Measurements from ENCODE around the gene ABCA12. TPM values are rescaled to one million over a fixed set of nuclear protein-coding genes. Genes with fewer than 3 reads are reported as not detected.

The ABCA12 gene
- total and polyA plus RNA-seq, 9 of the 15 experiments (the other 6 are each of a cell fraction or from before 2014, with no cell fraction given) = 0.02 to 0.03 TPM; not detected in 7

DNA sequence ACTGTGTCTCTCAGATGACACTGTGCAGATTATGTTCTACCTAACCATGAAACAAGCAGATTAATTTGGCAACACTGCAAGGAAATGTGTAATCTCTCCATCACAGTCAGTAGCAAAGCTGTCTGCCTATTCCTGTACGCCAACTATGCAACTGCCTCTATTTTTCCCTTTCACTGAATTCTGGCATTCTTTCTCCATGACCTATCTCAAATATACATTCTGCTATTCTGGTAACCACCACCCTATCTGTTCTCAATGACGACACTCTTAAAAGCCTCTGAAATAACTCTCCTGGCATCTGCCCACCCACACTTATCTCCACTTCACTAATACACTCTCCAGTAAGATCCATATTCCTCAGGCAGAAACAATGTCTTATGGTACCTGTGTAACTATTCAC lies 78.7 kb downstream of the ABCA12 start (continued):
- TF ChIP-seq BCLAF1 (IDR thresholded peaks at IDR 0.05; ENCODE audit: borderline replicate concordance in 1 of 2, control insufficient read depth in 1 of 2, low read depth in 2 of 2, low read length in 1 of 2) (no peak), NR2C2 (CRISPR knock-in tag; IDR thresholded peaks at IDR 0.05) (no peak), NR2C2 (tag; IDR thresholded peaks at IDR 0.05) (no peak), MED1 (CRISPR knock-in tag; IDR thresholded peaks at IDR 0.05; ENCODE audit: borderline replicate concordance) (no peak), HMG20B (CRISPR knock-in tag; IDR thresholded peaks at IDR 0.05) (no peak), MCM7 (IDR thresholded peaks at IDR 0.05) (no peak), GTF2F1 (IDR thresholded peaks at IDR 0.05; ENCODE audit: low read depth, low read length) (no peak)

GRCh38 chr2:215055891-215056290 lies 82.5 kb downstream of the ABCA12 start:
- H3K4me1 ChIP-seq (replicated peaks in 1 of 2; ENCODE audit: control insufficient read depth in 2 of 2, insufficient read depth in 2 of 2, low read length in 2 of 2) = no peaks in the 10 kb centered on the region
- DNase-seq (ENCODE audit: extremely low read depth in 1 of 4, low spot score in 3 of 4) = no peak
- intact Hi-C loops (cut with micrococcal nuclease) = no loop called here
- no peak overlapping the region for H3K4me2 ChIP-seq (ENCODE audit: insufficient read depth, low read length)
- H3K4me3 ChIP-seq = no peak overlapping the region
- H3K9me3 ChIP-seq (replicated peaks; ENCODE audit: control insufficient read depth, insufficient read depth, low read depth, low read length) = no peaks in the 10 kb centered on the region
- no peaks in the 10 kb centered on the region for H3K79me2 ChIP-seq (ENCODE audit: control insufficient read depth, insufficient read depth, low read length)
- H3K9ac ChIP-seq (ENCODE audit: insufficient read depth in 1 of 2, low read depth in 2 of 2, low read length in 2 of 2) = no peak overlapping the region
- 0% methylated on average over 2 of the region's 2 CpGs for WGBS (ENCODE audit: insufficient coverage, low coverage, missing lambda C conversion rate)
- no peak overlapping the region for H3K27ac ChIP-seq (ENCODE audit: extremely low read depth, low read depth, low read length)
- H2AFZ ChIP-seq (ENCODE audit: low read depth, low read length) = no peak overlapping the region
- no peaks in the 10 kb centered on the region for H3K36me3 ChIP-seq (ENCODE audit: control insufficient read depth, insufficient read depth, low read length)
- no peak for ATAC-seq
- no TSS peak for BruUV-seq (replicated peaks)
- H3K9me1 ChIP-seq (ENCODE audit: control insufficient read depth, insufficient read depth, low read length) = no peaks in the 10 kb centered on the region
- H4K20me1 ChIP-seq (replicated peaks; ENCODE audit: control insufficient read depth, insufficient read depth, low read length) = no peaks in the 10 kb centered on the region
- ChIA-PET POLR2A (no interaction called here), CTCF (ENCODE audit: low intra/inter-chr PET ratio) (no interaction called here)
- in situ Hi-C loops (cut with MboI) = no loop called here
- H3K27me3 ChIP-seq (ENCODE audit: control insufficient read depth in 2 of 2, insufficient read depth in 2 of 2, low read length in 2 of 2) = no peaks in the 10 kb centered on the region
- no peak for FAIRE-seq
- no peak for TF ChIP-seq ZNF79 (CRISPR knock-in tag; IDR thresholded peaks at IDR 0.05; ENCODE audit: low read depth)
- no peak for TF ChIP-seq NCOR1 (IDR thresholded peaks at IDR 0.05)
